GM19193 (cell line): ENCODE results near the gene NLGN4Y.

Experiments used
- POLR2A ChIP-seq: IDR thresholded peaks from 4 replicates; pipeline ENCODE4 v1.6.1; 2011; ENCODE audit not compliant: insufficient read depth, insufficient read length; ENCODE audit errors: extremely low read depth

The NLGN4Y gene

GRCh38 chrY:14793104-14793503 is 268.8 kb downstream of the NLGN4Y start:
- no peak for TF ChIP-seq POLR2A

DNA sequence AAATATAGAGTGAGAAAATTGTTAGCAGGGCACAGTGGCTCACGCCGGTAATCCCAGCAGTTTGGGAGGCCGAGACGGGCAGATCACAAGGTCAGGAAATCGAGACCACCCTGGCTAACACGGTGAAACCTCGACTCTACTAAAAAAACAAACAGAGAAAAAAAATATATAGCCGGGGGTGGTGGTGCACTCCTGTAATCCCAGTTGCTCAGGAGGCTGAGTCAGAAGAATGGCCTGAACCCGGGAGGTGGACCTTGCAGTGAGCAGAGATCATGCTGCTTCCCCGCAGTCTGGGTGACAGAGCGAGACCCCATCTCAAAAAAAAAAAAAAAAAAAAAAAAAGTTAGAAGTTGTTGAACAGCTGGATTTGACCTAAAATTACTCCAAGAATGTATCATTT is 269.3 kb downstream of the NLGN4Y start:
- TF ChIP-seq POLR2A, result no peak

DNA sequence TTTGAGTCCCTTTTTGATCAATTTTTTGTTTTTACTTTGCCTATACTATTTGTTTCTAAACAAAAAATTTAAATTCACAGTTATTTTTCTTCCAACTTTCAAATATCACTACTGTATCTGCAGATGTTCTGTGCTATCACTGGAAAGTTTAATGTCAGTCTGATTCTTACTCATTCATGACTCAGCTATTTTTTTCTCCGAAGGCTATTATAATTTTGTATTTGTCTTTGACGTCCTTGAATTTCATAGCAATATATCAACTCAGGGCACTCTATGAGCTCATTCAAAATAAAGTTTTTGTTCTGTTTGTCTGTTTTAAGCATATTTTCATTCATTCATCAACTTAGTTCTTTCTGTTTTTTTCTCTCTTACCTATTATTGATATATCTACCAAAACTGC is 273.7 kb downstream of the NLGN4Y start:
- TF ChIP-seq POLR2A, result no peak

- TF ChIP-seq POLR2A, result no peak
Measured at GRCh38 chrY:14801096-14801495, 276.8 kb downstream of the NLGN4Y start.

- no peak for TF ChIP-seq POLR2A
Measured at GRCh38 chrY:14802125-14802524, 277.8 kb downstream of the NLGN4Y start.

DNA sequence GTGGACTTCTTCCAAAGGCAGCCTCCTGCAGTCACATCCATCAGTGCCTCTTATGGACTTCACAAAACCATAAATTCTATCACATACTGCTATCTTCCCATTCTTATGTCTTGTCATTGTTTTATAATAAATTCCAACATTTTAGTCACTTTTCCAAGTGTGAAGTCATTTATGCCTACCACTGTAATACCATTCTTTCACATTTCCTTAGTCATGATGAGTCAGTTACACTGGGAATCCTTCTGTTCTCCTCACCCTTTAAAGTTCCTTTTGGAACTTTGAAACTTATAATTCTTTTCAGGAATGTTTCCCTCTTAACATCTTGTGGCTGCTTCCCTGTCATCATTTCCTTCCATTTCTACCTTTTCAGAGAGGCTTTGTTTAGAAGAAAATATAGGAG is 279.7 kb downstream of the NLGN4Y start:
- TF ChIP-seq POLR2A, result no peak

DNA sequence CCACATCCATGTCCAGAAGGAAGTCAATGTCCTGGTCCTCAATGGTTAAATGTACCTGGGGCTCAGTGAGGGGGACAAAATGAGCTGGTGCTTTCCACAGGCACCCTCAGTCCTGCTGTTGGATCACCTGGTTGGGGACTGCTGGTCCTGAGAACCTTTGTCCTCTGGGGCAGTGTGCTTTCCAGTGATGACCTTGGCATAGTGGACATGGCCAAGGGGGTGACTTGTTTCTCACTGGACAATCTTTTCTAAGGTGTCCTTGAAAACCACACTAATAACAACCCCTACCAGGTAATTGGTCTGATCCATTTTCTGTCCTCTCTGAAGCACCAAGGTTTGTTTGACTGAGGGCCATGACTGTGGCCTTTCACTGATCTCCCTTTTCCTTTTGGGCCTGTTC is 294.1 kb downstream of the NLGN4Y start:
- no peak for TF ChIP-seq POLR2A

DNA sequence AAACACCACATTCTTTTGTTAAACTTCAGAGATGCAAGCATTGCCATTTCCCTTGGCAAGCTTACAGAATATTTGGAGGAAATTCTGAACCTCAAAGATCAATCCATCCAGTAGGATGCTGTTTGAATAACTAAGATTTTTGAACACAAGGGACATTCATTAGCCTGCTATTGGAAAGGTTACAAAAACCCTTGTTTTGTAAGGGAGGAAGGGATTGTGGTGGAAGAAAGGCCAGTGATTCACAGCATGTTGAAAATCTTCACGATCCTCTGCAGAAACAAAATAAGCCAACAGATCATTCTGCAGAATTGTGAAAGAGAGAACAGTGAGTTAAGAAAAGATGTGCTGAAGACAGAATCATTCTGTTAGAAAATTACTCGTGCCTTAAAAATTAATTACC is 297.9 kb downstream of the NLGN4Y start:
- TF ChIP-seq POLR2A, result no peak

DNA sequence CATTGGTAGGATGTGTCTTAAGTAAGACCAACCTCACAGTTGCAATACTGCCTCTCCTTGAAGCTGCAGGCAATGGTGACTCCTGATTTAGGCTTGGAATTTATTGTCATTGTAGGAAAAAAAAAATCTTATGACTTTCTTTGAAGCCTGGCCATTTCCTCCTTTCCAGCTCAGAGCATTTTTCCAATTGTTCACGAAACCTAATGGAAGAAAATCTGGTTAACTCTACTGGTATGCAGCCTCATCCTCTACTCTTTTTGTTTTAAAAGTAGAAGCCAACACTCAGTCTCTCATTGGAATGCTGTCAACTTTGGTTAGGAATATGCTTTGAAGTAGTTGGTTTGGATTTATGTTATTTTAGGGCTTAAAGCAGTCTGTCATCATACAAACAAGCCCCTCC is 298.6 kb downstream of the NLGN4Y start:
- TF ChIP-seq POLR2A, result no peak

DNA sequence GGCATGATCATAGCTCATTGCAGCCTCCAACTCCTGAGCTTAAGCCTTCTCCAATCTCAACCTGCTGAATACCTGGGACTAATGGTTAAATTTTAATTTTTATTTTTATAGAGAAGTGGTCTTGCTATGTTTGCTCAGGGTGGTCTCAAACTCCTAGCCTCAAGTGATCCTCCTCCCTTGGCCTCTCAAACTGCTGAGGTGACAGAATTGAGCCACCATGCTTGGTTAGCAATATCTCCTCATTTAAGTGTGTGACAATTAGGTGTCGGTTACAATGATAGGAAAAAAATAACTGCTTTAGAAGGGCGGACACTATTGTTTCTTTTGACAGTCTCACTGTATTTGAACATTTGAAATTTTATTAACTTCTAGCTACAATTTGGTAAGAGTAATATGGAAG is 300.3 kb downstream of the NLGN4Y start:
- TF ChIP-seq POLR2A, result no peak

- no peak for TF ChIP-seq POLR2A
Measured at GRCh38 chrY:14825728-14826127, 301.4 kb downstream of the NLGN4Y start.

GRCh38 chrY:14828531-14828930 is 304.2 kb downstream of the NLGN4Y start:
- TF ChIP-seq POLR2A, result no peak

- TF ChIP-seq POLR2A, result no peak
Measured at GRCh38 chrY:14829366-14829885, 305.1 kb downstream of the NLGN4Y start.

GRCh38 chrY:14834103-14835060 is 310.1 kb downstream of the NLGN4Y start:
- TF ChIP-seq POLR2A, result no peak

GRCh38 chrY:14837466-14837865 is 313.1 kb downstream of the NLGN4Y start:
- TF ChIP-seq POLR2A, result no peak

- no peak for TF ChIP-seq POLR2A
Measured at GRCh38 chrY:14850734-14851133, 326.4 kb downstream of the NLGN4Y start.
